Measurements from ENCODE around the gene TTC28.
"Not testable (repeated sequence)": the region's sequence is repeated elsewhere in the genome, so short reads cannot be mapped to it uniquely, and the experiment has no call there.

TTC28 gene

GRCh38 chr22:28706845-28707244, 27.2 kb upstream of the TTC28 start:
- no peak for DNase-seq (ENCODE audit: low read depth)
- TF ChIP-seq MYC (IDR thresholded peaks at IDR 0.05; ENCODE audit: low read depth, low read length) = no peak
- no peak for TF ChIP-seq POLR2A (IDR thresholded peaks at IDR 0.05; ENCODE audit: extremely low read depth, insufficient read length)
- TF ChIP-seq MAX (IDR thresholded peaks at IDR 0.05; ENCODE audit: low read depth, low read length) = no peak
- TF ChIP-seq CTCF (IDR thresholded peaks at IDR 0.05; ENCODE audit: low read depth, low read length) = no peak

GRCh38 chr22:28703436-28703835, 23.8 kb upstream of the TTC28 start:
- no peak overlapping the region for H3K4me3 ChIP-seq (ENCODE audit: low read depth, low read length)
- no peak for DNase-seq (ENCODE audit: low read depth)
- TF ChIP-seq POLR2A (IDR thresholded peaks at IDR 0.05; ENCODE audit: extremely low read depth, insufficient read length) (no peak), MYC (IDR thresholded peaks at IDR 0.05; ENCODE audit: low read depth, low read length) (no peak)

More at GRCh38 chr22:28706845-28707244, 27.2 kb upstream of the TTC28 start:
- no peak overlapping the region for H3K4me3 ChIP-seq (ENCODE audit: low read depth, low read length)

GRCh38 chr22:28702891-28703290, 23.3 kb upstream of the TTC28 start:
- DNase-seq (ENCODE audit: low read depth) = no peak
- no peak for TF ChIP-seq CTCF (IDR thresholded peaks at IDR 0.05; ENCODE audit: low read depth, low read length)
- no peak for TF ChIP-seq POLR2A (IDR thresholded peaks at IDR 0.05; ENCODE audit: extremely low read depth, insufficient read length)
- no peak for TF ChIP-seq MAX (IDR thresholded peaks at IDR 0.05; ENCODE audit: low read depth, low read length)
- no peak for TF ChIP-seq MYC (IDR thresholded peaks at IDR 0.05; ENCODE audit: low read depth, low read length)
- no peak overlapping the region for H3K4me3 ChIP-seq (ENCODE audit: low read depth, low read length)

GRCh38 chr22:28693041-28693760, 13.6 kb upstream of the TTC28 start:
- DNase-seq (ENCODE audit: low read depth); H3K4me3 ChIP-seq (ENCODE audit: low read depth, low read length): not testable (repeated sequence)

GRCh38 chr22:28689796-28690195, 10.2 kb upstream of the TTC28 start:
- not testable (repeated sequence) for DNase-seq (ENCODE audit: low read depth); H3K4me3 ChIP-seq (ENCODE audit: low read depth, low read length)

- DNase-seq (ENCODE audit: low read depth) = not testable (repeated sequence)
These were observed 3.3 kb upstream of the TTC28 start for GRCh38 chr22:28682966-28683365.

GRCh38 chr22:28680813-28681490, 1.3 kb upstream of the TTC28 start:
- peak; percentile 25 for DNase-seq (ENCODE audit: low read depth)
- not testable (repeated sequence) for H3K4me3 ChIP-seq (ENCODE audit: low read depth, low read length)

More at GRCh38 chr22:28682966-28683365, 3.3 kb upstream of the TTC28 start:
- H3K4me3 ChIP-seq (ENCODE audit: low read depth, low read length) = not testable (repeated sequence)

- DNase-seq (ENCODE audit: low read depth) = peak; percentile 12
These were observed 646 bp downstream of the TTC28 start for GRCh38 chr22:28678778-28679610.

GRCh38 chr22:28678170-28678569, 1.5 kb downstream of the TTC28 start:
- H3K4me3 ChIP-seq (ENCODE audit: low read depth, low read length) = not testable (repeated sequence)

More at GRCh38 chr22:28678778-28679610, 646 bp downstream of the TTC28 start:
- peak overlapping the region; percentile 25 for H3K4me3 ChIP-seq (ENCODE audit: low read depth, low read length)

GRCh38 chr22:28674121-28674563, 5.5 kb downstream of the TTC28 start:
- peak; percentile 88 for DNase-seq (ENCODE audit: low read depth)
- H3K4me3 ChIP-seq (ENCODE audit: low read depth, low read length) = no peak overlapping the region
- TF ChIP-seq MAX (IDR thresholded peaks at IDR 0.05; ENCODE audit: low read depth, low read length) (no peak), POLR2A (IDR thresholded peaks at IDR 0.05; ENCODE audit: extremely low read depth, insufficient read length) (no peak), CTCF (IDR thresholded peaks at IDR 0.05; ENCODE audit: low read depth, low read length) (no peak), MYC (IDR thresholded peaks at IDR 0.05; ENCODE audit: low read depth, low read length) (no peak)

More at GRCh38 chr22:28678170-28678569, 1.5 kb downstream of the TTC28 start:
- DNase-seq (ENCODE audit: low read depth) = peak; percentile 8

Data from NB4 (cell line).